WERI-Rb-1 (cell line): ENCODE results near the gene RXRG.

Source experiments
- DNase-seq: peaks from one replicate; pipeline ENCODE4 v3.0.0-alpha.2; 2020
- H3K27ac ChIP-seq: fragments of 250-450 bp; sonication (Bioruptor Pico); 2 replicates; pipeline ENCODE4 v1.5.1; 2020; ENCODE audit warnings: mild to moderate bottlenecking, moderate library complexity
- H3K27me3 ChIP-seq: fragments of 250-450 bp; sonication (Bioruptor Pico); 2 replicates; pipeline ENCODE4 v1.5.1; 2021; ENCODE audit warnings: mild to moderate bottlenecking, low read depth, moderate library complexity; ENCODE audit not compliant: insufficient read depth, severe bottlenecking
- H3K36me3 ChIP-seq: fragments of 250-450 bp; sonication (Bioruptor Pico); 2 replicates; pipeline ENCODE4 v1.5.1; 2020; ENCODE audit warnings: mild to moderate bottlenecking, moderate library complexity
- H3K4me3 ChIP-seq: 2 replicates; pipeline ENCODE4 v1.5.1; 2011; ENCODE audit warnings: low read depth, mild to moderate bottlenecking, control low read depth, low read length
- H3K9me3 ChIP-seq: fragments of 250-450 bp; sonication (Bioruptor Pico); 2 replicates; pipeline ENCODE4 v1.5.1; 2021; ENCODE audit warnings: mild to moderate bottlenecking, moderate library complexity; ENCODE audit not compliant: severe bottlenecking
- CTCF ChIP-seq: IDR thresholded peaks from 2 replicates; pipeline ENCODE4 v1.5.1; 2011; ENCODE audit warnings: low read depth, mild to moderate bottlenecking, control low read depth, inconsistent platforms, low read length

The RXRG gene

GRCh38 chr1:165449131-165449530, 4.2 kb upstream of the RXRG start:
- no peak overlapping the region for H3K4me3 ChIP-seq
- H3K27ac ChIP-seq, result no peak overlapping the region
- H3K27me3 ChIP-seq, result no peaks in the 10 kb centered on the region
- H3K36me3 ChIP-seq, result peaks cover 6% of the 10 kb centered on the region
- no peak for DNase-seq
- no peaks in the 10 kb centered on the region for H3K9me3 ChIP-seq
- TF ChIP-seq CTCF, result no peak

- DNase-seq, result no peak
- no peaks in the 10 kb centered on the region for H3K9me3 ChIP-seq
- no peak for TF ChIP-seq CTCF
- H3K27me3 ChIP-seq, result no peaks in the 10 kb centered on the region
- H3K4me3 ChIP-seq, result peak overlapping the region; percentile 98
- H3K27ac ChIP-seq, result peak overlapping the region; percentile 91
- peaks cover 40% of the 10 kb centered on the region for H3K36me3 ChIP-seq
These were observed 462 bp upstream of the RXRG start for GRCh38 chr1:165445388-165445787.

- no peaks in the 10 kb centered on the region for H3K27me3 ChIP-seq
- peak overlapping the region; percentile 98 for H3K4me3 ChIP-seq
- TF ChIP-seq CTCF, result no peak
- H3K27ac ChIP-seq, result peak overlapping the region; percentile 91
- no peaks in the 10 kb centered on the region for H3K9me3 ChIP-seq
- peaks cover 54% of the 10 kb centered on the region for H3K36me3 ChIP-seq
- DNase-seq, result peak; percentile 35
These were observed 1.2 kb downstream of the RXRG start for GRCh38 chr1:165443539-165444311.

- H3K36me3 ChIP-seq, result peaks cover 63% of the 10 kb centered on the region
- H3K27me3 ChIP-seq, result no peaks in the 10 kb centered on the region
- peak overlapping the region; percentile 91 for H3K27ac ChIP-seq
- no peak for DNase-seq
- H3K9me3 ChIP-seq, result no peaks in the 10 kb centered on the region
- TF ChIP-seq CTCF, result no peak
- H3K4me3 ChIP-seq, result peak overlapping the region; percentile 98
These were observed 2.3 kb downstream of the RXRG start for GRCh38 chr1:165442653-165443052.

GRCh38 chr1:165442053-165442452, 2.9 kb downstream of the RXRG start:
- Histone ChIP-seq H3K27ac (peak overlapping the region; percentile 91), H3K27me3 (no peaks in the 10 kb centered on the region), H3K9me3 (no peaks in the 10 kb centered on the region), H3K36me3 (peaks cover 69% of the 10 kb centered on the region), H3K4me3 (peak overlapping the region; percentile 98)
- peak; percentile 24 for DNase-seq
- no peak for TF ChIP-seq CTCF
